Nucleus accumbens (tissue), 56 donors: ENCODE data around the gene ACRBP.

Experiments used
- DNase-seq, 56 donors: peaks; one replicate each; lab custom pipeline; 2025; lab: John Stamatoyannopoulos, UW

Gene ACRBP

GRCh38 chr12:6647083-6647604 lies at the start of gene ACRBP:
ACRBP (minus strand) TSS chr12:6647432; CDS start chr12:6647366, 66 bp downstream.
- DNase-seq, result peak in 42 of 56 donors; percentile 12 to 81 (median 40)

- DNase-seq, result no peak
These were observed 48.2 kb upstream of the ACRBP start for GRCh38 chr12:6695313-6696045.

GRCh38 chr12:6694701-6695100 lies 47.5 kb upstream of the ACRBP start:
- no peak for DNase-seq

GRCh38 chr12:6693832-6694355 lies 46.7 kb upstream of the ACRBP start:
- DNase-seq, result no peak

- peak in 9 of 56 donors; percentile 4 to 39 (median 24) for DNase-seq
These were observed 45.7 kb upstream of the ACRBP start for GRCh38 chr12:6692888-6693287.

GRCh38 chr12:6691473-6691872 lies 44.2 kb upstream of the ACRBP start:
- peak in 6 of 56 donors; percentile 2 to 25 (median 10) for DNase-seq

GRCh38 chr12:6688999-6689882 lies 42.0 kb upstream of the ACRBP start, which contains the start of gene ZNF384:
ZNF384 (minus strand) TSS chr12:6689375; CDS start chr12:6679520, 9,855 bp downstream.
- DNase-seq, result peak; percentile 88 to 100 (median 98)

- peak in 11 of 56 donors; percentile 33 to 91 (median 86) for DNase-seq
These were observed 41.3 kb upstream of the ACRBP start for GRCh38 chr12:6688543-6688998.

GRCh38 chr12:6685814-6686213 lies 38.6 kb upstream of the ACRBP start:
- no peak for DNase-seq

- DNase-seq, result peak in 2 of 56 donors; percentile 6 to 40
These were observed 37.4 kb upstream of the ACRBP start for GRCh38 chr12:6684609-6685008.

GRCh38 chr12:6676962-6677361 lies 29.7 kb upstream of the ACRBP start:
- no peak for DNase-seq

GRCh38 chr12:6672143-6672542 lies 24.9 kb upstream of the ACRBP start:
- no peak for DNase-seq

- DNase-seq, result peak in 5 of 56 donors; percentile 6 to 18 (median 16)
These were observed 20.5 kb upstream of the ACRBP start for GRCh38 chr12:6667559-6668210.

GRCh38 chr12:6666211-6666610 lies 19.0 kb upstream of the ACRBP start:
- no peak for DNase-seq

GRCh38 chr12:6664902-6665301 lies 17.7 kb upstream of the ACRBP start:
- DNase-seq, result no peak

GRCh38 chr12:6662906-6663742 lies 15.9 kb upstream of the ACRBP start, which contains the start of gene ING4:
ING4 (minus strand) TSS chr12:6663119; CDS start chr12:6663101, 18 bp downstream.
- DNase-seq, result peak; percentile 61 to 100 (median 97)

- no peak for DNase-seq
These were observed 15.3 kb upstream of the ACRBP start for GRCh38 chr12:6662602-6662905.

- no peak for DNase-seq
These were observed 6.8 kb upstream of the ACRBP start for GRCh38 chr12:6653987-6654386.

GRCh38 chr12:6653342-6653741 lies 6.1 kb upstream of the ACRBP start:
- DNase-seq, result no peak
